Mesenchymal stem cell (in vitro differentiated cells and primary cell): ENCODE data around the gene CNGA1.

Source experiments
- DNase-seq: peaks from one replicate; pipeline ENCODE4 v3.0.0-alpha.2; 2013
- H2AFZ ChIP-seq: one replicate; pipeline ENCODE4 v1.6.1; 2013; ENCODE audit warnings: low read depth, mild to moderate bottlenecking, control low read depth, inconsistent platforms, low read length, moderate library complexity
- H2AK5ac ChIP-seq: 2 replicates; pipeline ENCODE4 v1.6.1; 2013; ENCODE audit warnings: low read length, moderate library complexity, mild to moderate bottlenecking, inconsistent platforms; ENCODE audit not compliant: severe bottlenecking
- H2BK120ac ChIP-seq: one replicate; pipeline ENCODE4 v1.6.1; 2013; ENCODE audit warnings: low read depth, mild to moderate bottlenecking, inconsistent platforms, low read length, moderate library complexity
- H2BK12ac ChIP-seq, 2 experiments: one replicate each; pipeline ENCODE4 v1.6.1; 2013; ENCODE audit warnings: inconsistent platforms in 2 of 2, low read length in 2 of 2, mild to moderate bottlenecking in 2 of 2, moderate library complexity in 2 of 2, control low read depth in 1 of 2
- H2BK15ac ChIP-seq: one replicate; pipeline ENCODE4 v1.6.1; 2013; ENCODE audit warnings: mild to moderate bottlenecking, low read depth, inconsistent platforms; ENCODE audit not compliant: poor library complexity, severe bottlenecking
- H2BK5ac ChIP-seq: 2 replicates; pipeline ENCODE4 v1.6.1; 2013; ENCODE audit warnings: low read depth, mild to moderate bottlenecking, low read length, control low read depth, inconsistent platforms; ENCODE audit not compliant: poor library complexity, severe bottlenecking
- H3K14ac ChIP-seq, 2 experiments: one replicate each; pipeline ENCODE4 v1.6.1; 2013; ENCODE audit warnings: inconsistent platforms in 2 of 2, low read length in 2 of 2, control low read depth in 1 of 2, mild to moderate bottlenecking in 1 of 2, moderate library complexity in 1 of 2
- H3K18ac ChIP-seq, 2 experiments: one replicate each; pipeline ENCODE4 v1.6.1; 2013; ENCODE audit warnings: inconsistent platforms in 2 of 2, low read length in 2 of 2, control low read depth in 1 of 2, low read depth in 1 of 2, mild to moderate bottlenecking in 1 of 2
- H3K23ac ChIP-seq, 2 experiments: one replicate each; pipeline ENCODE4 v1.6.1; 2013; ENCODE audit warnings: inconsistent platforms in 2 of 2, low read length in 2 of 2, mild to moderate bottlenecking in 2 of 2, moderate library complexity in 2 of 2, control low read depth in 1 of 2
- H3K27ac ChIP-seq: 2 replicates; pipeline ENCODE4 v1.5.1; 2013; ENCODE audit warnings: mild to moderate bottlenecking, moderate library complexity, low read length, control low read depth, inconsistent platforms; ENCODE audit not compliant: poor library complexity, severe bottlenecking
- H3K27me3 ChIP-seq, 2 experiments: 2 replicates each; pipeline versions ENCODE4 v1.6.1 to v1.7.0; 2013; ENCODE audit warnings: low read length in 2 of 2, mild to moderate bottlenecking in 2 of 2, moderate library complexity in 2 of 2, control low read depth in 1 of 2, inconsistent platforms in 1 of 2; ENCODE audit not compliant: control insufficient read depth in 1 of 2, insufficient read depth in 1 of 2
- H3K36me3 ChIP-seq, 2 experiments: 2 replicates each; pipeline versions ENCODE4 v1.6.1 to v1.7.0; 2013; ENCODE audit warnings: low read length in 2 of 2, control low read depth in 1 of 2, inconsistent platforms in 1 of 2, low read depth in 1 of 2, mild to moderate bottlenecking in 1 of 2; ENCODE audit not compliant: insufficient read depth in 2 of 2, control insufficient read depth in 1 of 2
- H3K4ac ChIP-seq, 2 experiments: one replicate each; pipeline ENCODE4 v1.6.1; 2013; ENCODE audit warnings: inconsistent platforms in 2 of 2, low read length in 2 of 2, mild to moderate bottlenecking in 2 of 2, moderate library complexity in 2 of 2, control low read depth in 1 of 2, low read depth in 1 of 2
- H3K4me1 ChIP-seq: 2 replicates; pipeline ENCODE4 v1.6.1; 2013; ENCODE audit warnings: low read depth, low read length, control low read depth; ENCODE audit not compliant: control insufficient read depth, insufficient read depth
- H3K4me2 ChIP-seq: 2 replicates; pipeline ENCODE4 v1.6.1; 2013; ENCODE audit warnings: low read length, mild to moderate bottlenecking, inconsistent platforms; ENCODE audit not compliant: poor library complexity, severe bottlenecking
- H3K4me3 ChIP-seq, 2 experiments: 2 replicates each; pipeline versions ENCODE4 v1.5.1 to v1.7.0; 2013; ENCODE audit warnings: low read length in 2 of 2, mild to moderate bottlenecking in 2 of 2, control low read depth in 1 of 2, low read depth in 1 of 2; ENCODE audit not compliant: insufficient read depth in 1 of 2
- H3K79me1 ChIP-seq: replicated peaks from 2 replicates; pipeline ENCODE4 v1.6.1; 2013; ENCODE audit warnings: mild to moderate bottlenecking, control low read depth, low read length, inconsistent platforms; ENCODE audit not compliant: poor library complexity, severe bottlenecking
- H3K9ac ChIP-seq: 2 replicates; pipeline ENCODE4 v1.7.0; 2013; ENCODE audit warnings: mild to moderate bottlenecking, low read length, moderate library complexity
- H3K9me3 ChIP-seq: 2 replicates; pipeline ENCODE4 v1.7.0; 2013; ENCODE audit warnings: mild to moderate bottlenecking, low read length; ENCODE audit not compliant: control insufficient read depth
- H4K8ac ChIP-seq: one replicate; pipeline ENCODE4 v1.6.1; 2013; ENCODE audit warnings: inconsistent platforms, mild to moderate bottlenecking, low read length, moderate library complexity
- H4K91ac ChIP-seq: one replicate; pipeline ENCODE4 v1.6.1; 2013; ENCODE audit warnings: mild to moderate bottlenecking, low read length, inconsistent platforms
- WGBS: methylation state at CpG from one replicate; pipeline ENCODE4 v1.1.7; 2013; ENCODE audit warnings: mixed read lengths; 5-methylcytosine and 5-hydroxymethylcytosine counted together

The CNGA1 gene

GRCh38 chr4:48037117-48037462, 20.6 kb upstream of the CNGA1 start:
- H4K91ac ChIP-seq: no peak overlapping the region
- WGBS: no CpG with 5 or more reads among the region's 2 CpGs
- no peak overlapping the region for H3K4ac ChIP-seq
- no peaks in the 10 kb centered on the region for H3K36me3 ChIP-seq
- no peak overlapping the region for H2BK5ac ChIP-seq
- no peaks in the 10 kb centered on the region for H3K4me1 ChIP-seq
- H2BK15ac ChIP-seq: no peak overlapping the region
- H2BK12ac ChIP-seq: no peak overlapping the region
- H3K4me2 ChIP-seq: no peak overlapping the region
- no peaks in the 10 kb centered on the region for H3K27me3 ChIP-seq
- H2AK5ac ChIP-seq: no peak overlapping the region
- no peak overlapping the region for H3K18ac ChIP-seq
- no peak overlapping the region for H2AFZ ChIP-seq
- no peak overlapping the region for H3K23ac ChIP-seq
- no peak for DNase-seq
- no peak overlapping the region for H2BK120ac ChIP-seq
- H4K8ac ChIP-seq: no peak overlapping the region
- H3K79me1 ChIP-seq: no peaks in the 10 kb centered on the region
- no peak overlapping the region for H3K9ac ChIP-seq
- H3K27ac ChIP-seq: no peak overlapping the region
- H3K4me3 ChIP-seq: no peak overlapping the region
- no peak overlapping the region for H3K14ac ChIP-seq
- H3K9me3 ChIP-seq: no peaks in the 10 kb centered on the region

- no peak overlapping the region for H3K4ac ChIP-seq
- no peak overlapping the region for H2AFZ ChIP-seq
- H3K27ac ChIP-seq: no peak overlapping the region
- no peak overlapping the region for H2BK12ac ChIP-seq
- no peak overlapping the region for H3K18ac ChIP-seq
- DNase-seq: no peak
- no peak overlapping the region for H2BK15ac ChIP-seq
- no peaks in the 10 kb centered on the region for H3K36me3 ChIP-seq
- no peak overlapping the region for H3K14ac ChIP-seq
- no peaks in the 10 kb centered on the region for H3K79me1 ChIP-seq
- no peak overlapping the region for H3K4me2 ChIP-seq
- H2BK120ac ChIP-seq: no peak overlapping the region
- no peak overlapping the region for H2BK5ac ChIP-seq
- no peak overlapping the region for H3K9ac ChIP-seq
- no peaks in the 10 kb centered on the region for H3K4me1 ChIP-seq
- H3K23ac ChIP-seq: no peak overlapping the region
- H2AK5ac ChIP-seq: no peak overlapping the region
- 94% methylated on average over 3 of the region's 3 CpGs for WGBS
- H3K27me3 ChIP-seq: no peaks in the 10 kb centered on the region
- no peak overlapping the region for H4K91ac ChIP-seq
- no peak overlapping the region for H3K4me3 ChIP-seq
- no peaks in the 10 kb centered on the region for H3K9me3 ChIP-seq
- H4K8ac ChIP-seq: no peak overlapping the region
Observed at GRCh38 chr4:48035952-48036351, 19.5 kb upstream of the CNGA1 start.

GRCh38 chr4:48033825-48034413, 17.4 kb upstream of the CNGA1 start:
- no peaks in the 10 kb centered on the region for H3K36me3 ChIP-seq
- no peak overlapping the region for H2AK5ac ChIP-seq
- no peak overlapping the region for H3K4me3 ChIP-seq
- H3K27ac ChIP-seq: no peak overlapping the region
- H3K4me2 ChIP-seq: no peak overlapping the region
- no peaks in the 10 kb centered on the region for H3K4me1 ChIP-seq
- no peak overlapping the region for H2BK5ac ChIP-seq
- no peaks in the 10 kb centered on the region for H3K27me3 ChIP-seq
- H2BK15ac ChIP-seq: no peak overlapping the region
- H3K9me3 ChIP-seq: no peaks in the 10 kb centered on the region
- H3K4ac ChIP-seq: no peak overlapping the region
- no peak overlapping the region for H4K91ac ChIP-seq
- no peak overlapping the region for H2AFZ ChIP-seq
- no peak overlapping the region for H4K8ac ChIP-seq
- H3K9ac ChIP-seq: no peak overlapping the region
- no CpG with 5 or more reads among the region's 1 CpG for WGBS
- H2BK12ac ChIP-seq: no peak overlapping the region
- H3K23ac ChIP-seq: no peak overlapping the region
- H3K14ac ChIP-seq: no peak overlapping the region
- H3K18ac ChIP-seq: no peak overlapping the region
- no peak overlapping the region for H2BK120ac ChIP-seq
- DNase-seq: peak; percentile 10
- H3K79me1 ChIP-seq: no peaks in the 10 kb centered on the region

DNA sequence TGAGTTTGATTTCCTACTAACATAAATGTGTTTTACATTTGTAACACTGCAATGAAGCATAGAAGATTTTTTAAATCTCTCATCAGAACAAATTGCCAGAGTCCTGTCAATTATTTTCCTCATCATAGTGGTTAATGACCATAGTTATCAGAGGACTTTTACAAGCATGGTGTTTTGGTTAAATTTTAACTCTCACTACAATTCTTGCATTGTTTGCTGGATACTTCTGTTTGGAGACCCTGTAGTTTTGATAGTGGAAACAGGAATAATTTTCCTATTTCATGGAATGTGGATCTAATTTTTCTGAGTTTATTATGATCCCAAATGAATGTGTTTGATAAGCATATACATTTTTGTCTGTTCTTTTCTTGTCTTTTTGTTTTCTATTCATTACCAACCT, 16.9 kb upstream of the CNGA1 start:
- no peak for DNase-seq
- Histone ChIP-seq H2AFZ (no peak overlapping the region), H3K9me3 (no peaks in the 10 kb centered on the region), H3K4ac (no peak overlapping the region), H3K4me1 (no peaks in the 10 kb centered on the region), H2BK15ac (no peak overlapping the region), H3K4me2 (no peak overlapping the region), H2BK12ac (no peak overlapping the region), H2BK5ac (no peak overlapping the region), H4K8ac (no peak overlapping the region), H3K14ac (no peak overlapping the region), H3K27me3 (no peaks in the 10 kb centered on the region), H3K9ac (no peak overlapping the region), H2AK5ac (no peak overlapping the region), H3K23ac (no peak overlapping the region), H4K91ac (no peak overlapping the region), H3K36me3 (no peaks in the 10 kb centered on the region), H3K4me3 (no peak overlapping the region), H3K27ac (no peak overlapping the region), H3K79me1 (no peaks in the 10 kb centered on the region), H2BK120ac (no peak overlapping the region), H3K18ac (no peak overlapping the region)
